ENCODE data around the gene ZNF804B. TPM values are rescaled to one million over a fixed set of nuclear protein-coding genes. Genes with fewer than 3 reads are reported as not detected.
A peak's percentile ranks its signal among the peaks of the same experiment; 100 is the strongest.

Gene ZNF804B
- total and polyA plus RNA-seq, 8 donors = 0.37 TPM; not detected in 7

DNA sequence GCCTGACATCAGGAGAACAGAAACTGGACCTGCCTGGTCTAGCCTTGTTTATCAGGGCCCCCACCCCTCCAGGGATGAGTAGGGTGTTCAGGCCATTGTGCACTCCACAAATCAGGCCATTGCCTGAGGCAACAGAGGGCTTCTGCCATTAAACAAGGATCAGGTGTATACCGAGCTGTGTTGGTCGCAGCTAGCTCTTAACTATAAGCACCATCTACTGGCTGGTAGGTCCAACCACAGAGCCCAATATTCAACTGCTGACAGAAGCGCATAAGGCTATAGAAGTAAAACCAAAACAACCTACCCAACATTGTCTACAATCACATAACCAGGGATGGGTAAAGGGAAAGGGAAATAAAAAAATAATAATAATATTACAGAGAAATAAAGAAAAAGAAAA lies 487.7 kb downstream of the ZNF804B start:
- no peaks in the 10 kb centered on the region for H3K36me3 ChIP-seq
- intact Hi-C loops (cut with DNase I; ENCODE audit: low total_unique reads) = no loop called here
- DNase-seq = no peak
- no peak overlapping the region for H3K27ac ChIP-seq
- H3K4me3 ChIP-seq = no peak overlapping the region
- TF ChIP-seq CTCF (IDR thresholded peaks at IDR 0.05) (no peak), POLR2A (IDR thresholded peaks at IDR 0.05) (no peak), POLR2AphosphoS5 (IDR thresholded peaks at IDR 0.05) (no peak), EP300 (IDR thresholded peaks at IDR 0.05) (no peak)
- peaks cover 0 to 8% (median 0%) of the 10 kb centered on the region in 4 donors for H3K4me1 ChIP-seq
- peaks cover 0 to 32% (median 18%) of the 10 kb centered on the region in 4 donors for H3K9me3 ChIP-seq
- H3K27me3 ChIP-seq = no peaks in the 10 kb centered on the region
- WGBS, 5 donors = 89 to 100% (median 95%) methylated on average over 3 of the region's 3 CpGs

DNA sequence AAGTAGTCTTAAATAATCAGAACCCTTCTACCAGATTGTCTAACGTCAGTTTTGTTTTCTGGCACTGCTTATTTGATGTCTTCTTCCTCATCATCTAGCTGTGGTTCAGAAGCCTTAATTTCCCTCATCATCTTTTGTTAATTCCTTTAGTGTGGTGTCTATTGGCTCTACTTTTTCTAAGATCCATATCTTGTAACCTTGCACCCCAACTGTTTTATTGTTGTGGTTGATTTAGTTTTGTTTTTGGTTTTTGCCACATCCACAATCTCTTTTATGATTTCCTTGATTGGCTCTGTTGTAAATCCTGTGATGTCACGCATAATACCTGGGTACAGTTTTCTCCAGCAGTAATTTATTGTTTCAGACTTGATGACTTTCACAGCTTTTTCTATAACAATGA lies 499.6 kb downstream of the ZNF804B start:
- H3K27me3 ChIP-seq = no peaks in the 10 kb centered on the region
- no peaks in the 10 kb centered on the region for H3K36me3 ChIP-seq
- no peak for DNase-seq
- intact Hi-C loops (cut with DNase I; ENCODE audit: low total_unique reads) = no loop called here
- H3K27ac ChIP-seq = no peak overlapping the region
- TF ChIP-seq POLR2A (IDR thresholded peaks at IDR 0.05) (no peak), CTCF (IDR thresholded peaks at IDR 0.05) (no peak), POLR2AphosphoS5 (IDR thresholded peaks at IDR 0.05) (no peak), EP300 (IDR thresholded peaks at IDR 0.05) (no peak)
- no peaks in the 10 kb centered on the region for H3K4me1 ChIP-seq
- 75 to 79% (median 79%) methylated on average over 2 of the region's 2 CpGs for WGBS, 5 donors
- no peaks in the 10 kb centered on the region for H3K9me3 ChIP-seq
- H3K4me3 ChIP-seq = no peak overlapping the region

DNA sequence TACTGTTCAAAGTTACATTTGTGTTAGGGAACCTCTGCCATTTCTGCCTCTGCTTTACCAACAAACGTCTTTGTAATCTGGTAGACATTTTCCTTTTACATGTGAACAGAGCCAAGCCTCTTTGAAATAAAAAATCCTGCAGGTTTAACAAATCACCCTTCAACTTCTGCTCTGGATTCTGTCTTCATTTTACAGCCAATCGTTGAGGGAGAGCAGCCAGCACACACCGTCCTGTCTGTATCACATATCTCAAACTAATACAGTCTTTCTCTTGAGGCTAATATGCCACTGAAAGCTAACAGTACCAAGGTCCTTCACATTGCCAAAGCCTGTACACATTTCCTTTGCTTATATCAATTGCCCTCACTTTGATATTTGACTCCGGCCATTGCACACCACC lies 504.6 kb downstream of the ZNF804B start:
- no peak for TF ChIP-seq EP300 (IDR thresholded peaks at IDR 0.05)
- TF ChIP-seq CTCF (IDR thresholded peaks at IDR 0.05) = no peak
- no peak for TF ChIP-seq POLR2AphosphoS5 (IDR thresholded peaks at IDR 0.05)
- TF ChIP-seq POLR2A (IDR thresholded peaks at IDR 0.05) = no peak
- H3K9me3 ChIP-seq = no peaks in the 10 kb centered on the region
- H3K27me3 ChIP-seq = no peaks in the 10 kb centered on the region
- peaks cover 0 to 6% (median 0%) of the 10 kb centered on the region in 4 donors for H3K4me1 ChIP-seq
- 40 to 54% (median 43%) methylated on average over 4 of the region's 4 CpGs for WGBS, 5 donors
- no peaks in the 10 kb centered on the region for H3K36me3 ChIP-seq
- H3K4me3 ChIP-seq = no peak overlapping the region
- no peak overlapping the region for H3K27ac ChIP-seq
- peak in 1 of 2 donors; percentile 9 for DNase-seq
- intact Hi-C loops (cut with DNase I; ENCODE audit: low total_unique reads) = no loop called here

- no peaks in the 10 kb centered on the region for H3K36me3 ChIP-seq
- no peaks in the 10 kb centered on the region for H3K9me3 ChIP-seq
- TF ChIP-seq POLR2A (IDR thresholded peaks at IDR 0.05) = no peak
- TF ChIP-seq EP300 (IDR thresholded peaks at IDR 0.05) = no peak
- no peak for TF ChIP-seq CTCF (IDR thresholded peaks at IDR 0.05)
- no peak for TF ChIP-seq POLR2AphosphoS5 (IDR thresholded peaks at IDR 0.05)
- peaks cover 0 to 6% (median 0%) of the 10 kb centered on the region in 4 donors for H3K4me1 ChIP-seq
- intact Hi-C loops (cut with DNase I; ENCODE audit: low total_unique reads) = no loop called here
- WGBS, 5 donors = 50 to 65% (median 59%) methylated on average over 2 of the region's 2 CpGs
- DNase-seq = peak in 1 of 2 donors; percentile 60
- H3K4me3 ChIP-seq = no peak overlapping the region
- H3K27ac ChIP-seq = no peak overlapping the region
- H3K27me3 ChIP-seq = no peaks in the 10 kb centered on the region
Observed at GRCh38 chr7:89265631-89266030, 506.1 kb downstream of the ZNF804B start.
